Neural progenitor cell (in vitro differentiated cells): ENCODE data around the gene RASGRP3.

ENCODE experiments used
- CTCF ChIP-seq: fragments of 200-600 bp; sonication (generic); IDR thresholded peaks from 2 replicates; pipeline ENCODE4 v1.5.1; 2017; ENCODE audit warnings: antibody characterized with exemption, mild to moderate bottlenecking
- EZH2 ChIP-seq: fragments of 200-600 bp; sonication (generic); IDR thresholded peaks from 2 replicates; pipeline ENCODE4 v1.6.1; 2017; ENCODE audit warnings: antibody characterized with exemption, mild to moderate bottlenecking, moderate library complexity
- EZH2phosphoT487 ChIP-seq: fragments of 200-600 bp; sonication (generic); IDR thresholded peaks from 2 replicates; pipeline ENCODE4 v1.6.1; 2017; ENCODE audit warnings: antibody characterized with exemption

- TF ChIP-seq CTCF (no peak), EZH2 (no peak), EZH2phosphoT487 (no peak)
Measured at GRCh38 chr2:33442528-33443079, 33.8 kb upstream of the RASGRP3 start.
